Activated CD8-positive, alpha-beta memory T cell treated with anti-CD3 and anti-CD28 coated beads, Interleukin-2, amount 50 U/mL, for 1 hour (primary cell): ENCODE results near the gene KCNIP1.

Source experiments
- DNase-seq: peaks from one replicate; pipeline ENCODE4 v3.0.0-alpha.2; 2020; ENCODE audit errors: extremely low read depth

Gene KCNIP1

DNA sequence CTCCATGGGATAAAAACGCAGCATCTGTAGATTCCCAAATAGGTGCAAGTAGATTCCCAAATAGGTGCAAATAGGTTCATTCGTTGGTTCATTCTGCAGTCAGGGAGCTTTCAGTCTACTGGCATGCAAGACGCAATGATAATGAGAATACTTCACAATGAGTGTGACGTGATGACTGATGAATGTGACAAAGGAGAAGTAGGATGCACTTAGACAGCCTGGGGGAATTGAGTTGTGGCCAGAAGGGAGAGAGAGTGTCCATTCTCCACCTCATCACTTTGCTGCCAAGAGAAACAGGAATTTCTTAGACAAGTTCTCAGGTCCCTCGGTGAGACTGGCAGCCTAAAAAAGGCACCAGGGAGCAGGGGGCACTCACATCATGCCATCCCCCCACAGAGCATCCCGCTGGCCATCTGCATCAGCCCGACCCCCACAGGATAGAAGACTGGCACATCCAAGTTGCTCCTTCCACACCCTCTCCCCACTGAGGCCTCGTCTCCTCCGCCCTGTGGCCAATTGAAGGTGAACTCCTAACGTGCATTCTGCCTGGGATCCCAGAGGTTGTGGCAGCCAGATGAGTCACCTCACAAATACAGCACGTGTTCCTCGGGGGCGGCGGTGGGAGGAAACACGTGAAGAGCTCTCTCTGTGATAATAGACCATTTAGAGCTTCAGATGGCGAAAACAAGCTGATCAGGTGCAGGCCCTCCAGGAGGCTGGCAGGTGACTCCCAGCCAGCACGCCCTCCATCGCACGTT is 19.9 kb upstream of the KCNIP1 start:
- DNase-seq = no peak

DNA sequence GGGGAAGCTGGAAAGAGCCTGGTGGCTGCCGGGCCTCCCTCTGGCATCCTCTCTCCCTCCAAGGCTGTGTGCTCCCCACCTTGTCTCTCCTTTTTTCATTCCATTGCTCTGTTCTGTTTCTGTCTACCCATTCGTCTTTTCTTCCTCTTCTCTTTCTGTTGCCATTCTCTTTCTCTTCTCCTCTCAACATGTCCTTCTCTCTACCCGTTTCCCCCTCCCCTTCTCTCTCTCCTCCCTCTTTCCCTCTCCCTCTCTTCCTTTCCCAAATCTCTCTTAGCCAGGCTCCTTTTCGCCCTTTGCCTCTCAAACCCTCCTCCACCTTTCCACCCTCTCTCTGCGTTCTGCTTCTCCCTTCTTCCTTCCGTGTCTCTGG is 19.4 kb upstream of the KCNIP1 start:
- DNase-seq = no peak

- no peak for DNase-seq
These were observed 18.8 kb upstream of the KCNIP1 start for GRCh38 chr5:170484847-170485615.

- no peak for DNase-seq
These were observed 18.3 kb upstream of the KCNIP1 start for GRCh38 chr5:170485616-170485911.

DNA sequence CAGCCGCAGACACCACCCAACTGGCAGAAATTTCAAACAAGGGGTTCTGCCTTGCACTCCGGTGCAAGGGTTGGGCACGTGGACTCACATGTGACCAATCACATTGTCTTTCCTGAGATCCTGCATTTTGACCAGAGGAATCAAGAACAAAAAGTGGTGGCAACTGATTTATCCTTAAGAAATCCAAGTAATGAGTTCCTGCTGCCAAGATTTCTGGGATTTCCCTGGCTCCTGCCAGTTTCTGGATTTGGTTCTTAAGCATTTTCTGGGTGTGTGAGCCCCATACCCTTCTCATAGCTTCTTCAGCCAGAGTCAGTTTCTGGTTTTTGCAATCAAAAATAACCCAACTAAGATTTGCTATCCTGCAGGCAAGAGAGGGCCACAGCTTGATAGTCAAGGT is 17.4 kb upstream of the KCNIP1 start:
- no peak for DNase-seq

DNA sequence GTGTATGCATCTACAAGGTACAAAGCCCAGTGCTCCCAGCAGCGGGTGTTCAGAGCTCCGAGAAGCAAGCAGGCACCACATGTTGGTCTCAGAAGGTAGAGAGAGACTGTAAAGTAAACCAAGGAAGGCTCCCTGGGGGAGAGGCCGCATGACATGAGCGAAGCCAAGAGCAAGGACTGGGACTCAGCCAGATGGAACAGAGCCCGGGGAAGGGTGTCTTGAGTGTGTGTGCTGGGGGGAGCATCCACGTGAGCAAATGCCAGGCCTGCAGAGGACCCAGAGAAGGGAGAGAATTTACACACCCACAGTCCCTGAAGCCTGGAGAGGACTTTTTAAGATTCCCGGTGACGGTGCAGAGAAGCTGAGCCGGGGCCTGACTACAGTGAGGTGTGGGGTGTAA is 15.2 kb upstream of the KCNIP1 start:
- DNase-seq = no peak

DNA sequence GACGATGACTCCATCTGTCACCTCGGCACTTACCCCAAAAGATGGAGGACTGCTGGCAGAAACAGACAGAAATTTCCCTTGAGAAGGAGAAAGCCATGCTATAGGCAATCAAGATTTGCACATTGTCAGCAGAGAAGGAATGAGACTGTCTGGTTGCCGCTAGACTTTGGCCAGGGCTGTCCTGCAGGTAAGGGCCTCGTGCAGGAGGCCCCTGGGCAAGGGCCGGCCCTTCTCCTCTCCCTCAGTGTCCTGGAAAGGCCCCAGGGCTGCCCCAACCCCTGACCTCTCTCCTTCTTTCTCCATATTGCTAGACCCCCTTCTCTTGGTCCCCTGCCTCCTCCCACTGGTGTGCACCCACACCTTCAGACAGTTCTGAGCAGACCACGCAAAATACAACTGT is 14.6 kb upstream of the KCNIP1 start:
- DNase-seq = no peak

DNA sequence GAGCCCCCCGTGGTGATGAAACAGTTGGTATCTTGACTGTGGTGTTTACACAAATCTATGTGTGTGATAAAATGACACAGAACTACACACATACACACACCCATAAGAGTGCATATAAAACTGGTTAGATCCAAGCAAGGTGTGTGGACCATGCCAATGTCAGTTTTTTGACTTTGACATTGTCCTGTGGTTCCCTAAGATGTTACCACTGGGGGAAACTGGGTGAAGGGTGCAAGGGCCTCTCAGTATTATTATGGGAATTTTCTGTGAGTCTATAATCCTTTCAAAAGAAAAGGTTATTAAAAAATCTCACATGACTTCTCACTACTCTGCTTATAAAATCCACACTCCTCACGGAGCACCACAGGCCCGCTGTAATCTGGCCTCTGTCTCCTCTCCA is 13.4 kb upstream of the KCNIP1 start:
- no peak for DNase-seq

- DNase-seq = no peak
These were observed 12.3 kb upstream of the KCNIP1 start for GRCh38 chr5:170491479-170491878.

DNA sequence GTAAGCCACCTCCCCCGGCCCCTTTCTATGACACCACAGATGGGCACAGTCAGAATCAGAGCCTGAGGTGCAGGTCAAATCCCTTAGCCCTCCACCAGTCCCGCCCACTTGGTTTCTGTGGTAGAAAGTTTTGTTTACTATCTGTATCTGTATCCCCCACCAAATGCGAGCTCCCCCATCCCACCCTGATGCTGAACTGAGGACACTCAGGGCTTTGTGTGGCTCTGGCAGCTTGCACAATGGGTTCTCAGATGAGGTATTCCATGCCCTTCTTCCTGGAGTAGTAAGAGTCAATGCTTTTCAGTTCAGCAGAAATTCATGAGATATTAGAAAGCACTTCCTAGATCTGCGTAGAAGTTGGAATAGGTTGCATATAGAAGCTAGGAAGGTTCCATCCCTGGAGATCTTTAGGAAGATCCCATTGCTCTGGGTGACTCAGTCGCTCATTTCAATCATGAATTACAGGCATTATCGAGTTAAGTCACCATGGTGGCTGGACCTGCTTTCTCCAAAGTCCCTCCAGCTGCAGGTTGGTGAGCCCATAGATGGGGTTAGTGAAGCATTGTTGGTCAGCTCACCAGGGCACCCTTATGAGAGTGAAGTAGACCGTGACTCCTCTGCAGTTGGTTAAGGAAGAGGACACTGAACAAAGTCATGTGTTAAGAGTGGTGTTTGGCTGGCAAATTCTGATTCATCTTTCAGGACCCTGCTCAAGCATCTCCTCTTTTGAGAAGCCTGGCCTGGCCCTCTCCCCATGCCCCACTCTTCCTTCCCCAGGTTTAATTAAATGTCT is 10.6 kb upstream of the KCNIP1 start:
- DNase-seq = no peak

DNA sequence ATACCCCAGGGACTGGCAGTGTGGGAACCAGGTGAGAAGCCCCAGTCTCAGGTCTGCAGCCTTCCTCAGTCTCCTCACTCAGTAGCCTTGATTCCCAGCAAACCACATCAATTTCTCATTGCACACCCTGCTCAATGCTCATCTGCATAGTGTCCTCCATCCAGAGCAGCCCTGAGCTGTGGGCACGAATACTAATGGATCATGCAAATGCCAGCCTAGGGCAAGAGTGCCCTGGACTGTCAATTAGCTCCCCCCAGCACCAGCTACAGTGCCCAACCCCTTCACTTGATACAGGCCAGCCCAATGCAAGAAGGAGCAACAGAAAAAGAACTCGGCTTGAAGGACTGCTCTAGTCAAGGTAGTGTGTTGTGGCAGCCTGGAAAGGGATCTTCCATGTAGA is 9.8 kb upstream of the KCNIP1 start:
- no peak for DNase-seq

DNA sequence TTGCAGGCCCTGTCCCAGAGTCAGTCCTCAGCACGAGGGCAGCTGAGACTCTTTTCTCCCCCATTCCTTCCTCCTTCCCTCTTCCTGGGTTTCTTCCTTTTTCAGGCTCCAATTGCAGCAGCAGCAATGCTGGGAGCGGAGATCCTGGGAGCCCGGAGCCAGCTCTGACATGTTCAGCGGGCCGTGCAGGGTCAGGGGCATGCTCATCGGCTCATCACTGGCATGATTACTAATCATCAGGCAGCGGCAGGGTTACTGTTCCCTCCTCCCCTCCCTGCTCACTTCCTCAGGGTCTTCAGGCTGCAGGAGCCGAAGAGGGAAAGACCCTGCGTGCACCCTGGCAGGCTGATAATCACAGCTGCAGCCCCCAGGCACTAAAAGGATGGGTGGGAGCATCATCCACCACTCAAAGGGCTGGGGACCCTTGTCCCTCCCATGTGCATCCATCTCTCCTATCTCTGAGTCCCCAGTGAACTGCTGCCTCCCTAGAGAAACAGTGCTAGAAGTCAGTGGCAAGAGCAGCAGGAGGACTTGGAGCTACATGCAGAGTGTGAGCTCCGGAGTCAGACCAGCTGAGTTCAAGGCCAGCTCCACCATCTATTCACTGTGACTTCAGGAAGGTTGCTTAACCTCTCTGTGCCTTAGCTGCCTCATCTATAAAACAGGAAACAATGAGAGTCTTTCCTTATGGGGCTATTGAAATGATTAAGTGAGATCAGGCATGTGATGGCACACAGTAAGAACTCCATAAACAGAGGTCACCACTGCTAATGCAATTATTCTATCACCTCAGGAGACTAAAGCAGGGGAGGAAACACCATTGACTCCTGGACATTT is 7.8 kb upstream of the KCNIP1 start:
- DNase-seq = no peak

- no peak for DNase-seq
These were observed 7.2 kb upstream of the KCNIP1 start for GRCh38 chr5:170496662-170497028.

GRCh38 chr5:170497311-170498038 is 6.3 kb upstream of the KCNIP1 start:
- no peak for DNase-seq

DNA sequence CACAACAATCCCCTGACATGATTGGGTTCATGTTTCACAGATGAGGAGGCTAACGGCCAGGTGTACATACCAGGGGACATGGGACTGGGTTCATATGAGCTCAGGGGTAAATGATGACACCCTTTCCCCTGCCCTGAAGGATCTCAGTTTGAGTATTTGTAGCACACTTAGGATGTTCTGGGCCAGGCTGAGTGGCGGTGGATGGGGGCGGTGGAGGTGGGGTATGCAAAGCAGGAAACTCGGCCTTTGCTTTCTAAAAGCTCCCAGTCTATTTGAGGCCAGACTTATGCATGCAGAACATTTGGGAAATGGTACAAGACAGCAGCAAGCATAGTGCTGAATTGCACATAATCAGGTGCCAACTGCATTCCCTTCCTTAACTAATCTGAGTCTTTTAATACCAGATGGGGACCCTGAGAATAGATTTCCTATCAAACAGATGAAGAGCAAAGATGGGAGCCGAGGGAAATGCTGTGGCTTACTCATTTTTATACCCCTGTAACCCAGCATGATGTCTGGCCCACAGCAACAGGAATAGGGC is 4.9 kb upstream of the KCNIP1 start:
- DNase-seq = no peak

DNA sequence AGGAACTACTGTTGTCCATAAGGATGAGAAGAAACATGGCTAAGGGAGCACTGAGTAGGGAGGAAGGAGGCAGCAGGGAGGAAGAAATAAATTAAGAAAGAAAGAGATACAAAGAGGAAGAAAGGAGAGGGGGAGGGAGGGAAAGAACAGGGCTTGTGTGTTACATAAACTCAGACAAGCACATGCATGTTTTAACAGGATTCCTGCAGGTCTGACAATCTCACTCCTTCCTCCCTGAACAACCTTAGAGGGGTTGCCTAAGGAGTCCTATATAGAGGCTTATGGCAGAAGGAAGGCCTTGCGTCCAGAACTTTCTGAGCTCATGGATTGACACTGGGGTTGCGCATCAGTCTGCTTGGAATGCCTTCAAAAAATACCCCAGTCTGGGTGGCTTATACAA is 4.2 kb upstream of the KCNIP1 start:
- DNase-seq = no peak

- no peak for DNase-seq
These were observed 2.5 kb upstream of the KCNIP1 start for GRCh38 chr5:170501361-170501760.

DNA sequence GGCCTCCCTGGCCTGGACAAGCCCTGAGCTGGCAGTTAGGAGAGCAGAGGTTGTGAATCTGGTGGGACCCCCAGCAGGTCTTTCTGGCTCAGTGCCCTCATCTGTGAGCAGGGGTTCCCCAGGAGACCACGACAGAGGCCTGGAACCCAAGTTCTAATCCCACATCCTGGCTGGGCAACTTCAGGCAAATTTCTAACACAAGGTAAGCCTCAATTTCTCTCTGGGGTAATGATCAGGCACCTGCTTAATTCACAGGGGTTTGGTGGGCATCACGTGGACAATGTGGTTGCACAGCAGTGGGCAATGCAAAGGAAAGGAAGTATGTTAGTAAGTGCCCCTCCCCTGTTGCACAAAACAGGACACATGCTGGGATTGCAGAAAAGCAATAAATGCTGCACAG is 1.9 kb upstream of the KCNIP1 start:
- no peak for DNase-seq

GRCh38 chr5:170504616-170505266 is 921 bp downstream of the KCNIP1 start:
- DNase-seq = no peak

GRCh38 chr5:170508036-170508435 is 4.2 kb downstream of the KCNIP1 start:
- DNase-seq = no peak
